G401.6 (cell line): ENCODE results near the gene NTRK1.

ENCODE experiments used
- FAIRE-seq: peaks from 2 replicates; lab custom pipeline; 2012; peaks lifted over from hg19 to GRCh38; lab: Jason Lieb, UNC

The NTRK1 gene

DNA sequence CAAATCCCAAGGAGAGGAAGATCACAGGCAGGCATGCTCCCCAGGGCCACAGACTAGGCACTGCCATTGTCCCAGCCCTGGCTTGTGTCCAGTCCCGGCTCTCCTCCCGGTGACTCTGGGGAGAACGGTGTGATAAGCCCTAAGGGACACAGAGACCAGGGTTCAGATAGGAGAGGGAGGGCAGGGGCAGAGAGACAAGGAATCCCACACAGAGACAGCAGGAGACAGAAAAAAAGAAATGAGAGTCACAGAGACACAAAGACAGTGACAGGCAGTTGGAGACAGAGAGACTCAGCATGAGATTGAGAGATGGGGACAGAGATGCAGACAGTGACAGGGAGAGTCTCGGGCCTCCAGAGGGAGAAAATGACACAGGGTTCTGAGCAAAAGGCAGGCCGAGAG lies 2.1 kb upstream of the NTRK1 start:
- no peak for FAIRE-seq

DNA sequence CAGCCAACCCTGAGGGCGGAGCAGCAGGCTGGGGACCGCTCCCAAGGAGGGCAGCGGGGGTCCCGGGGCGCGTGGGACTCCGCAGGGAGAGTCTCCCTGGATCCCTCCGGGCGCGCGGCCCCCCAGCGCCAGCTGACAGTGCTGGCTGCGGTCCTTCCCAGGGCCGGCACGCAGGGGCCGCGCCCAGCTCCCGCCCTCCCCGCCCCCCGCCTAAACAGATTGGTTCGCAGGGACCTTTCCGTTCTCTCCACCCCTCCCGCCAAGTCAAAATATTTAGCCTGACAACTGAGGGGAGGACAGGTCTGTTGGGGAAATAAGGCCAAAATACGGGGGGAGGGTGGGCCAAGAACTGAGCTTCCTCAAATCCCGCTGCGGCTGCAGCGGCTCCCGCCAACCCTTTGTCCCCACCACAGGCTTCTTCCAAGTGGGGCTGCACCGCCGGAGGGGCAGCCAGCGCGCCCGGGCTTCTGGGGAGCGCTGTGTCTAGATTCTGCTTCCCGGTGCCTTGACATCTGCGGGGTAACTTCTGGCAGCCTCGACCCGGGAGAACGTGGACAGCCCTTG lies 1.6 kb upstream of the NTRK1 start, which contains the start of gene INSRR:
TSS of gene INSRR (minus strand) at position 159 of the 564 bp plus-strand sequence. CDS start 496 bp downstream, outside the sequence.
- FAIRE-seq = no peak

DNA sequence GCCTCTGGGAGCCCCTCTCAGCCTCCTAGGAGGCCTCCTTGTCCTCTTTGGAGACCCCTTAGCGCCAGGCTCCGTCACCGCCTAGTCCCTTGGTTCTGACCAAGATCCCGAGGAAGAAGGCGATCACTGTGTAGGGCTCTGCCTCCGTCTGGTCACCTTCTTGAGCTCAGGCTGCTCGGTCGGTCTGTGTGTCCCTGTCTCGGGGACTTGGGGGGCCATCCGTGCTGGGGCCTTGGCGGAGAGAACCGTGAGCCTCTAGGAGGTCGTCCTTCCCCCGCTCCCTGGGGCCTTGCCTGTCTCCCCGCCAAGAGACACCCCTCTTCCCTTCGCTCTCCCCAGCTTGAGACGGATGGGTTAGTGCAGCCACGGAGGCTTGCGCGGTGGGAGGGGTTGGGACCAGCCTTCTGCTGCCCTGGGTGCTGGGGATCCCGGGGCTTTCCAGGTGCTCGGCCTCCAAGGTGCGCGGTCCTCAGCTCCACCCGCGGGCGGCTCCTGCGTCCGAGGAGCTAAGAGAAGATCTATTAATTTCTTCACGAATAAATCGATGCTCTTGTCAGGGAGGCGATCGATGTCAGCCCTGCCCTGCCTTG lies 1.0 kb upstream of the NTRK1 start:
- no peak for FAIRE-seq

DNA sequence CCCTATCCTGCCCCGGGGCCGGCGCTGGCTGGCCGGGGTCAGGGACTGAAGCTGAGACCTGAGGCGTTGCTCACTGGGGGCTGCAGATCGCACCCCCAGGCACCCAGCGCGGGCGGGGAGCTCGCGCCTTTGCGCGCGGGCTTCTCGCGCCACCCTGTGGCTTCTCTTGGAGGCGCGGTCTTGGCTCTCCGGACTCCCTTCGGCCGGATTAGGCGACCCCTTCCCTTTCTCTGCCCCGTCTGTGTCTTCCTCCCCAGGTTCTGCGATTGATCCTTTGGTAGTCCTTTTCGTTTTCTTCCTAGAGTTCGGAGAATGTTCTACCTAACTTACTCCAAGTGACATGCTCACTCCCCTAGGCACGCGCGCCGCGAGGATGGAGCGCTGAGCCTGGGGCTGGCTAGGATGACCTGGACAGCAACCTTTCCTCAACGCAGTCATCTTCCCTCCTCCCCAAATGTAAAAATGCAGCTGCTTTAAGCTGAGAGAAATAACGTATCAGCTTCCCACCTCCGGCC lies 495 bp upstream of the NTRK1 start:
- FAIRE-seq = no peak

DNA sequence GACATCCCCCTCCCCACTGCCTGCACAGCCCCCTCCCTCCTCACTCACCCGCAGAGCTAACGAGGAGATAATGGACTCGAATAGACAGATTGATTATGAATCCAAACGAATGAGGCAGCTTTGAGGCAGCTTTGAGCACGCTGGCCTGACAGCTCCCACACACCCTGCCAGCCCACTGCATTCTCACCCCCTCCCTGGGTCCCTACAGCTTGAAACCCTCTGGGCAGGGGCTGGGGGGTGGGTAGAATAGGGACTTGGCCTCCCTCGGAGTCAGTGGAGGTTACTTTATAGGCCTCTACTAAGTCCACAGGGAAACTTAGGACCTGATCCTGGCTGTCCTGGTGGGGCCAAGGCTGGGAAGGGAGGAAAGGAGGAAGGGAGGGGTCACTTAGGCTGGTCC lies 1.9 kb downstream of the NTRK1 start:
- FAIRE-seq = no peak

DNA sequence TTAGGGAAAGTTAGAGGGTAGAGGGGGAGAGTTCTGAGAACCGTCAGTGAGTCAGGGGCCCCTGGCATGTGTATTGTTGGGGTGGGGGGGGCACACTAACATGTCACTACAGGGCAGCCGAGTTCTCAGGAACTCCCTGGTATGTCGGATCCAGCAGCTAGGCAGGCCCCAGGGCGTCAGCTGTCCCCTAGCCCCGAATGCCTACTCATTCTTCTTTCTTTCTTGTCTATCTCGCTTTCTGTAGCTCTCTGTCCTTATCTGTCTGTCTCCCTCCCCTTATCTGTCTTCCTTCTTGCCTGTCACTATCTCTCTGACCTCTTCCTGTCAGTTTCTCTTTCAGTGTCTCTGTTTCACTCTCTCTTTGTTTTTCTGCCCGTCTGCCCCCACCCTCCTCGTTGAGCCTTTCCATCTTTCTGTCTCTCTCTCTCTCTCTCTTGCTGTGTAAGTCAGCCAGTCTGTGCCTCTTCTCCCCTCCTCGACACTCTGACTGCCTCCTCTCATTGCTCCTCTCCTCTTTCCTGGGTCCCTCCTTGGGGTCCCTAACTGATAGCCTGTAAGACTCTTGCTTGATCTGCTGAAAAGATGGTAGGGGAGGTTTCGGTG lies 2.4 kb downstream of the NTRK1 start:
- no peak for FAIRE-seq

DNA sequence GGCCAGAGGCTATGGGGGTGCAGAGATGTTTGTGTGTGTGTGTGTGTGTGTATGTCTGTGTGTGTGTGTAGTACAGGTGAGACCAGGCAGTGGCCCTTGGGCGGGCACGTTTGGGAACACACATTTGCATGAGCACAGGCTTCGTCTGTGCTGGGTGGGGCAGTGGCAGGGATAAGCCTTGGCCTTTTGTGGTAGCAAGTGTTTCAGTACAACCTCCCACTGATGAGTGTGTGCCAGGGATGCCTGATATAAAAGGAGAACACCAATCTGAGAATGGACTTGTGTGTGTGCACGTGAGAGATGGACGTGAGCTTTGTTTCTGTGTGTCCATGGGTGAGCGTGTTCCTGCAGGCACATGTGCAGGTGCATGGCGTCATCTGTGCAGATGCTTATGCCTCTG lies 3.0 kb downstream of the NTRK1 start:
- no peak for FAIRE-seq

DNA sequence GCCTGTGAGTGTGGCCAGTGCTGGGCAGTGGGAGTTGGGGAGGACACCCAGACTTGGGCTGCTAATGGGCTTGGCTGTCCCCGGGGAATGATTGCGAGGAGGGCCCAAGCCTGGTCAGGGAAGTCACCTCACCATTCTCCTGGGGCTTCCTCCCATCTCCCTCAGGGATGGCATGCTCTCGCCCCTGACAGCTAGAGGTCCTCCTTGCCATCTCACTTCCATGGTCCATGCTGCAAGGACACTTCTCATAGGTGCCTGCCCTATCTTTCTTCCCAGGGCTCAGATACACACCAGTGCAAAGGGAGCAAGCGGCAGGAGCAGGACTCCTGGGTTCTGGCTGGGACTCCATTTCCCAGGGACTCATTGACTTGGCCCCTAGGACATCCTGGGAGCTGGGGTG lies 4.1 kb downstream of the NTRK1 start:
- no peak for FAIRE-seq

DNA sequence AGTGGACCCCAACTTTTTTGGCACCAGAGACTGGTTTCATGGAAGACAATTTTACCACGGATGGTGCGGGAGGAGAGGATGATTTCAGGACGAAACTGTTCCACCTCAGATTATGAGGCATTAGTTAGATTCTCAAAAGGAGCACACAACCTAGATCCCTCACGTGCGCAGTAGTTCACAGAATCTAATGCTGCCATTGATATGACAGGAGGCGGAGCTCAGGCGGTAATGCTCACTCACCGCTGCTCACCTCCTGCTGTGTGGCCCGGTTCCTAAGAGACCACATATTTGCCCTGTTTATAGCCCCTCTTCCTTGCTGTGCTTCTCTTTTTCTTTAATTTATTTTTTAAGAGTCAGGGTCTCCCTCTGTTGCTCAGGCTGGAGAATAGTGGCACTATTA lies 4.6 kb downstream of the NTRK1 start:
- FAIRE-seq = no peak

DNA sequence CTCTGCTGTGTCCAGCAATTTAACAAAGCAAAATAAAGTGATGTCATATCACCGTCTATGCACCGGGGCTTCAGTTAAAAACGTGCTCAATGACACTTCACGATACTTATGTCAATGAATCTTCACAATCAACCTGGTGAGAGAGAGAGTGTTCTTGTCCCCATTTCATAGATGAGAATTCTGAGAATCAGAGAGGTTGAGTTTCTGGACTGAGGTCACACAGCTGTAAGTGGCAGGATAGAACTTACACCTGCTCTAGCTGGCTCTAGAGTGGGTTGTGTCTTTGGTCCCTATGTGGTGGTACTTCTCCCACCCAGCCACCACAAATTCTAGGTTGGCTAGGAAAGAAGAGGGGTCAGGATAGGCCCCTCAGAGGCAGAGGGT lies 5.2 kb downstream of the NTRK1 start:
- no peak for FAIRE-seq

DNA sequence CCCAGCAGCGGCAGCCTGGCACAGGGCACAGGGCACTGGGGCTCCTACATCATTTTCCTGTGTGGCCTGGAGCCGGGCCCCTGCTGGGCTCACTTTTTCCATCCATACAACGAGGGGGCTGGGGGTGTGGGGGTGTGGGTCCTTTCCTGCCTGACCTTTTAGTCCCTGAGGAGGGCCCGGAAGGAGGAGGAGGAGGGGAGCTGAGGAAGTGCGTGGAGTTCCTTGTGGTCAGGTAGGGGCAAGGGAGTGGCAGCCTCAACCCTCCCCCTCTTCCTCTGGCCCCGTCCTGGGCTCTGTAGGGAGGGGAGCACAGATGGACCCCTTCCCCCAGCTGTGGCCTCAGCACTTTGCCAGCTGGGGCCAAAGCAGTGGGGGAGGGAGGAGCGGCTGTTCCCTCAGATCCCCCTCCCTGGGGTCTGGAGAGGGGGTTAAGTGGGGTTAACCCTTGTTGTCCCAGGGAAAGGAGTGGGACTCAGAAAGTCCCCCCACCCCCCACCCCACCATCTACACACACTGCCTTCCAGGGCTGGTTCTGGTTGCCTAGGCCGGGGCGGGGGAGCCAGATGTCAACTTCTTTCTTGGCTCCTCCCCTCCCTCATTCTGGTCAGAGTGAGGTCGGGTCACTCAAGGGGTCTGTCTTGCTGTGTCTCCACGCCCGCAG lies 5.7 kb downstream of the NTRK1 start:
- no peak for FAIRE-seq

DNA sequence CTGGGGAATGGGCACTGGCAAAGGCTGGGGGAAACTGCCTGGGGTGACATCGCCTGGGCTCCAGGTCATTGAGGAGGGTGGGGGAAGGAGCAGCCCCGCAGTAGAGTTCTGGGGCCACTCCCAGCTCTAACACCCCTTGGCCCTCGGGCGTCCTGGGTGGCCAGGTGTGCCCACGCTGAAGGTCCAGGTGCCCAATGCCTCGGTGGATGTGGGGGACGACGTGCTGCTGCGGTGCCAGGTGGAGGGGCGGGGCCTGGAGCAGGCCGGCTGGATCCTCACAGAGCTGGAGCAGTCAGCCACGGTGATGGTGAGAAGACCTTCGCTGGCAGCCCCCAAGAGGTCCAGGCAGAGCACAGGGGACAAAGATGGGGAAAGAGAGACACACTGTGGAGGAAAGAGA lies 7.7 kb downstream of the NTRK1 start:
- no peak for FAIRE-seq

DNA sequence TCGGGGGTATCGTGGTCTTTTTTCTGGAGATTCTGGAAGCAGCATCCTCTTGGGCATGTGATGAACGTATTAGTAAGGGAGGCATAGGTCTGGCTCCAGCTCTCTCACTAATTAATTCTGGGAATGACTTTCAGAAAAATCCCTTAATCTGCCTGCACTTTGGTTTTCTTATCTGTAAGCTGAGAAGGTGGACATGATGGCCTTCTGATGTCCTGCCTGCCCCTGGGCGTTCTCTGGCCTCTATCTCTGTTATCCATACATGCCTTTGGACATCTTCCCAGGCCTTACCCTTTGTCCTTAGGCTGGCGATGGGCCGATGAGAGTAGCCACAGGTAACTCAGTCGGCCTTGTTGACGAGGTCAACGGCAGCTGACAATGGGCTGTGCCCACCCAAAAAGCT lies 8.8 kb downstream of the NTRK1 start:
- no peak for FAIRE-seq

DNA sequence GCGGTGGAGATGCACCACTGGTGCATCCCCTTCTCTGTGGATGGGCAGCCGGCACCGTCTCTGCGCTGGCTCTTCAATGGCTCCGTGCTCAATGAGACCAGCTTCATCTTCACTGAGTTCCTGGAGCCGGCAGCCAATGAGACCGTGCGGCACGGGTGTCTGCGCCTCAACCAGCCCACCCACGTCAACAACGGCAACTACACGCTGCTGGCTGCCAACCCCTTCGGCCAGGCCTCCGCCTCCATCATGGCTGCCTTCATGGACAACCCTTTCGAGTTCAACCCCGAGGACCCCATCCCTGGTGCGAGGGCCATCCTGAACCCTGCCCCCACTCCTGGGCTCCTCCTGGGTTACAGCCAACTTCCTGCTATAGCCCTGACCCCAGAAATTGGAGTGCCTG lies 13.0 kb downstream of the NTRK1 start:
- no peak for FAIRE-seq

DNA sequence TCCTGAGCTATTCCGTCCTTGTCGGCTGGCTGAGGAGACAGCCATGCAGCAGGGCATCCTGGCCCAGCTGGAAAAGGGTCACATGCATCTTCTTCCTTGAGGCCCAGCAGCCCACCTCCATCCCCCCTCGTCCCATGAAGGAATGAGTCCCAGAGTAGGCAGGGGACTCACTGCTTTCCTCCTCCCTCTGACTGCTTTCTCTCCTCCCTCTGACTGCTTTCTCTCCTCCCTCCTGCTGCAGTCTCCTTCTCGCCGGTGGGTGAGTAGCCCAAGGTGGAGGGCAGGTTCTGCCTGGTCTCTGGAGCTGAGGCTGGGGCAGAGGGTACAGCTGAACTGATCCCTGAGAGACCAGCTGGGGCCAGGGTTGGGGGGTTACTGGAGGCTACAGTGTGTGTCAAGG lies 13.5 kb downstream of the NTRK1 start:
- no peak for FAIRE-seq

DNA sequence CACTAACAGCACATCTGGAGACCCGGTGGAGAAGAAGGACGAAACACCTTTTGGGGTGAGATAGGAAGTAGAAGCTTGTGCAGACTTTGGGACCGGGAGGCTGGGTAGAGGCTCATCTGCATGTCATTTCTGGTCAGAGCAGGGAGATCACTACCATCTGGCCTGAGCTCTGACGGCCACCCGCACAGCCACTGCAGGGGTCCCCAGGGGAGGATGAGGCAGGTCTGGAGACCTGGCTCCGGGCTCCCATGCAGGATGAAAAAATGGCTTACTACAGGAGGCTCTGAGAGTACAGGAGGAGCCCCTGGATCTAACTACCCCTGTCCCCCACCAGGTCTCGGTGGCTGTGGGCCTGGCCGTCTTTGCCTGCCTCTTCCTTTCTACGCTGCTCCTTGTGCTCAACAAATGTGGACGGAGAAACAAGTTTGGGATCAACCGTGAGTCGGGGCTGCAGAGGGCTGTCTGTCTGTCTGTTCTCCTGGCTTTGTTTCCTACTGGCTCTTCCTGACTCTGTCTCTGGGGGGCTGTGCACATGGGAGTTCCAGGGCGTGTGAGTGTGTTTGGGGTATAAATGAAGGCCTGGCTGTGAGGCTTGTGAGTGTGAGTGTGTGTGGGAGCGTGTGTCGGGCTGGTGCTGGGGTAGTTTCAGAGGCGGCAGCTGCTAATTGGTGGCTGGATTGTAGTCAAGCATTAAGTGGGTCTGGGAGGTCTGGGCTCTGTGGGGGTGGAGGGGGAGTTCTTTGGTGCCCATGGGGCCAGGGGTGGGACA lies 14.1 kb downstream of the NTRK1 start:
- no peak for FAIRE-seq

DNA sequence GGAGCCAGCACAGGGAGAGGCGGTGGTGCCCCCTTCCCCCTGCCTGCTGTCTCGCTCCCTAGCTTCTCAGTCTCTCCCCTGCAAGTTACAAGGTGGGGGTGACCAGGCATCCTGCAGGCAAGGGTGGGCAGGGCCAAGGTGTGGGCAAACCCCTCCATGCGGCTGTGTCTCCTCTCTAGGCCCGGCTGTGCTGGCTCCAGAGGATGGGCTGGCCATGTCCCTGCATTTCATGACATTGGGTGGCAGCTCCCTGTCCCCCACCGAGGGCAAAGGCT lies 14.6 kb downstream of the NTRK1 start:
- no peak for FAIRE-seq

DNA sequence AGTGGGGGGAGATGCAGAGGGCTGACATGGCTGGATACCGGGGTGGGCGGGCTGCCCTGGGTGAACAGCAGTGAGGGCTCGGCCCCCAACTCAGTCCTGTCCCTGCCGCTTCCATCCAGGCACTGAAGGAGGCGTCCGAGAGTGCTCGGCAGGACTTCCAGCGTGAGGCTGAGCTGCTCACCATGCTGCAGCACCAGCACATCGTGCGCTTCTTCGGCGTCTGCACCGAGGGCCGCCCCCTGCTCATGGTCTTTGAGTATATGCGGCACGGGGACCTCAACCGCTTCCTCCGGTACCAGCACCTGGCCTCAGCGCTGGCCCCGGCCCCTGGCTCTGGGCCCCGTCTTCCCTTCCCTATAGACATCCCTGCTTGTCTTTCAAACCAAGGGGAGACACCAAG lies 15.6 kb downstream of the NTRK1 start:
- no peak for FAIRE-seq

DNA sequence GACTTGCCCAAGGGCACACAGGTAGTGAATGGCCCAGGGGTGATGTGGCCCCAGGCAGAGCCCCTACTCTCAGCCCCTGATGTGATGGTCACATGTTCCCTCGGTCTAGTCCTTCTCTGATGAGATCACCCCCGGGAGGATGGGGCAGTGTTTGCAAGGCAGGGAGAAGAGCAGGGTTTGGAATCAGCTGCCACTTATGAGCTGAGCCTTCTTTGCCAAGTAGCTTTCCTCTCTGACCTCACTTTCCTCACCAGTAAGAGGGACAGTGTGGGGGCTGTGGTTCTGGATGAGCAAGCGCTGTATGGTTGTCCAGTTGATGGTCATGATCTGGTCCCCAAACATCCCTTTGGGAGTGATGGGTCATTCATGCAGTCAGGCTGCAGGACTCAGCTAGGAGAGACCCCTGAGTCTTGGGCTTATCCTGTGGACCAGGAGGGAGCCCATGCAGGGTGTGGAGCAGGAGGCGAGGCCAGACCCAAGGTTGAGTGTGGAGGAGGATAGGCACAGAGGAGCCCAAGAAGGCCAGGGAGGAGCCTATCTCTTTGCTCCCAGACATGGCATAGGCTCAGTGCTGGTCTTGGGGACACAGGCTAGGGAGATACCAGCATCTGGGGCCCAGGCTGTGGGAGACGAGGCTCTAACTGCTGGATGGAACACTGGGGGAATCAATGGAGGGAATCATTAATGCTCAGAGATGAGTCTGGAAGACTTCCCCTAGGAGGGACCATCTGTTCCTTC lies 16.9 kb downstream of the NTRK1 start:
- no peak for FAIRE-seq

DNA sequence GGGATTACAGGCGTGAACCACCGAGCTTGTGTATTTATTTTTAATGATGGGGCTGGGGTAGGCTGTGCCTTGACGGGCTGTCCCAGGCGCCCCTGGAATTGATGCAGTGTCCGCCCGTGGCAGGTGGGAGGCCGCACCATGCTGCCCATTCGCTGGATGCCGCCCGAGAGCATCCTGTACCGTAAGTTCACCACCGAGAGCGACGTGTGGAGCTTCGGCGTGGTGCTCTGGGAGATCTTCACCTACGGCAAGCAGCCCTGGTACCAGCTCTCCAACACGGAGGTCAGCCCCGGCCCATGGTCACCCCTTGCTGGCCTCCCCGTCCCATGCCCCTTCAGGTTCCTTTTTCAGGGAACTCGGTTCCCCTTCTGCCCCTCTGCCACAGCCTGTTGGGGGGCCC lies 19.2 kb downstream of the NTRK1 start:
- no peak for FAIRE-seq

DNA sequence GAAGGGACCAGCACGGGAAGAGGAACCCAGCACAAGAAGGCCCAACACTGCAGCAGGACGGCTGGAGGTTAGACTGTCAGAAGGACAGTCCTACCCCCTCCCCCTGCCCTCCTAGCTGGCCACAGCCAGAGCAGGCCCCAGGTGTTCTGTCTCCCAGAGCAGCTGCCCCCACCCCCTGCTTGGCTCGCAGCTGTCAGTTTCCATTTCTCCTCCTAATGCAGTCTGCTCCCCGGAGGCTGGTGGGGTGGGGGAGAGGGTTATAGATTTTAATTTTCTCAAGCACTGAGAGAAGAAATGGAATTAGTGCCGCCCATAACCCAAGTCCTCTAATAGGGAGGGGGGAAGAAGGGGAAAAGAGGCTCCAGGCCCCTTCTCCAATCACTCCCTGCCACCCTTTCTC lies 19.8 kb downstream of the NTRK1 start:
- FAIRE-seq = no peak

DNA sequence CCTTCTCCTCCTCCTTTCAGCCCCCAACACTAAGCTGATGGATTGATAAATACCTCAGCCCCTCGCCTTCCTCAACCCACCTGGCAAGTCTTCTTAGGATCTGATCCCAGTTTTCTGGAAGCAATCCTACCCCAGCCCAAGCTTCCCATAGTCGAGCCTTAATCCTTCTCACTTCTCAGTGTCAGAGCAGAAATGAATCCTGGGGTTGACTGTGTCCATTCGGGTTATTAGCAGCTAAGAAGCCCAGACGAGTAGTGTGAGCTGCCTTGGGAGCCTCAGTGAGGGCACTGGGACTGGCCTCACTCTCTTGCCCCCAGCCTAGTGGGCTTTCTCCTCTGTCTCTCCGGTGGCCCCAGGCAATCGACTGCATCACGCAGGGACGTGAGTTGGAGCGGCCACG lies 20.4 kb downstream of the NTRK1 start:
- FAIRE-seq = no peak
